ENCODE measurements around the gene RAPGEF1.
A peak's percentile ranks its signal among the peaks of the same experiment; 100 is the strongest.

RAPGEF1 gene

DNA sequence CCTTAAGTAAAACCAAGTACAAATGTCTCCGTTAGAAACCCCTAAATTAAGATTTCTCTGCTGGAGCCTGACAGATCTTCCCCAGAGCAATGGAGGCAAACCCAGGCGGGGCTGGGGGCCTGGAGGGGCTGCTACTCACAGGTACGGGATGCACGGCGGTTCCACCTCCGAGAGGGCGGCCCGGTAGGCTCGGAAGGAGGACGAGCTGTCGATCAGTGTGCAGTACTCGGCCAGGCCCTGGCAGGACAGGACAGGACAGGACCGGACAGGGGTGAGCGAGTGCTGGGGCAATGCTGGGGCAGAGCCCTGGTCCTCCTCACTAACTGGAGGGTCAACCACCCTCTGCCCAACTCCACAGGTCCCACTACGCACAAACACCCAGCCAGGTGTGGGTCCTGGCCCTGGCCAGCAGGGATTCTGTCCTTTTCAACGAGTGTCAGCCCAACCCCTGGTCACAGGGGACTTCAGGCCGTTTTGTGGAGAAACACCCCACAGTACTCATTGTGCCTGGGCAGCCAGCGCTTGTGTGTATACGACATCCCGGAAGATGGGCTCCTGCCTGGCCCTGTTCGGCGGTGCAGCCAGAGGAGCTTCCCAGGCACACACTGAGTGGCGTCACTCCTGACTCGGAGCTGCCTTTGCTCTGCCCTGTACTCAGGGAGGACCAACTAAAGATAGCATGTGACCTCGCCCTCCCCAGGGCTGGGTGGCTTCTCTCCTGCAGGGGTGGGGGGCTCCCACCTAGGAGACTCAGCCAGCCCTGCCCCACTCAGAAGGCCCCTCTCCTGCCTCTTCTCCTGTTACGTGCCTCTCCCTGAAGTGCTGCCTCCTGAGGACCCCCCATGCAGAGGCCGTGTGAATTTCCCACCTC, 157.2 kb downstream of the RAPGEF1 start:
- ChIA-PET POLR2A (no interaction called here), CTCF (no interaction called here)
- 98% methylated on average over 26 of the region's 27 CpGs for WGBS (ENCODE audit: insufficient coverage)
- H3K9me3 ChIP-seq (ENCODE audit: control extremely low read depth in 1 of 5, control insufficient read depth in 4 of 5, insufficient read depth in 2 of 5, low read depth in 1 of 5, low read length in 4 of 5), result no peaks in the 10 kb centered on the region
- no peak overlapping the region for H3K4me3 ChIP-seq (ENCODE audit: control insufficient read depth in 1 of 7, extremely low read depth in 1 of 7, insufficient read depth in 4 of 7, low read depth in 2 of 7, low read length in 6 of 7)
- no peak overlapping the region for H3K27ac ChIP-seq (ENCODE audit: insufficient read depth in 1 of 2, low read depth in 1 of 2, low read length in 2 of 2, poor library complexity in 1 of 2, severe bottlenecking in 2 of 2)
- H3K27me3 ChIP-seq (replicated peaks in 2 of 5; ENCODE audit: control insufficient read depth in 4 of 5, insufficient read depth in 5 of 5, low read length in 4 of 5), result no peaks in the 10 kb centered on the region
- H3K36me3 ChIP-seq (ENCODE audit: control insufficient read depth in 4 of 4, insufficient read depth in 4 of 4, low read length in 3 of 4), result peaks cover 7 to 57% (median 24%) of the 10 kb centered on the region in 4 experiments
- peaks cover 6 to 65% (median 60%) of the 10 kb centered on the region in 4 experiments for H3K4me1 ChIP-seq (ENCODE audit: control extremely low read depth in 1 of 4, control insufficient read depth in 4 of 4, insufficient read depth in 4 of 4, low read length in 3 of 4)
- DNase-seq, result no peak

DNA sequence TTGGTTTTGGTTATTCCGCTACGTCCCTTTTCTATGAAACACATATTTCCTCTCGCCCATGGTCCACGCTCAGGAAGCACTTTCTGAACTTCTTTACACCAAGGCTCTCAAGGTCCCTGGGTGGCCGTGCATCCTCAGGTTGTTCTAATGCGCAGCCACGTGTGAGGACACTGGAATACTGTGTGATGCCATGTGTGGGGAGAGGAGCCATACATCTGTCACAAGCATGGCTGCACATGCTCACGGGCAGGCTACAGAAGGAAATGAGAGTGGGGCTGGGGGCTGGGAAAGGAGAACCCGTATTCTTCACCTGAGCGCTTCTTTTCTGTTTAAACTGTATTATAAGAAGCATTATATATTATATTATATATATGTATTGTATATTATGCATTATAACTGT, 157.8 kb downstream of the RAPGEF1 start:
- peaks cover 6 to 72% (median 66%) of the 10 kb centered on the region in 4 experiments for H3K4me1 ChIP-seq (ENCODE audit: control extremely low read depth in 1 of 4, control insufficient read depth in 4 of 4, insufficient read depth in 4 of 4, low read length in 3 of 4)
- CTCF ChIA-PET, result no interaction called here

DNA sequence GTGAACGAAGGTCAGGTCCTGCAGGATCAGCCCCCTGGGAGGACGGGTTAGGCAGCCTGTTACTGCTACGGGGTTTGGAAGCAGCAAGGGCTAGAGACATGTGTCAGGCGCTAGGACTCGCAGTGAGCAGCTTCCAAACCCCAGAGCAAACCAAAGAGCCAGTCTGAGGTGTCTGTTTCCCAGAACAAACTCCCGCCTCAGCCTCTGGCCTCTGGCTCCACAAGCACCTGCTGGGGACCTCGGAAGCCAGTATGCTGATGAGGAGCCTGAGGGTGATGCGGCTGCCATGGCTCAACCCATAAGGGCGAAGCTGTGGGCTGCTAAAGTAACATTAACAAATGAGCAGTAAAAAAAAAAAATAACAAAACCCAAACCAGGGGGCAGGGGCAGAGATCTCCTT, 159.5 kb downstream of the RAPGEF1 start:
- 96% methylated on average over 6 of the region's 9 CpGs for WGBS (ENCODE audit: insufficient coverage)
- Histone ChIP-seq H3K36me3 (ENCODE audit: control insufficient read depth in 4 of 4, insufficient read depth in 4 of 4, low read length in 3 of 4) (peaks cover 0 to 69% (median 24%) of the 10 kb centered on the region in 4 experiments), H3K4me3 (ENCODE audit: control insufficient read depth in 1 of 7, extremely low read depth in 1 of 7, insufficient read depth in 4 of 7, low read depth in 2 of 7, low read length in 6 of 7) (no peak overlapping the region), H3K27ac (ENCODE audit: insufficient read depth in 1 of 2, low read depth in 1 of 2, low read length in 2 of 2, poor library complexity in 1 of 2, severe bottlenecking in 2 of 2) (no peak overlapping the region), H3K27me3 (replicated peaks in 2 of 5; ENCODE audit: control insufficient read depth in 4 of 5, insufficient read depth in 5 of 5, low read length in 4 of 5) (no peaks in the 10 kb centered on the region), H3K9me3 (ENCODE audit: control extremely low read depth in 1 of 5, control insufficient read depth in 4 of 5, insufficient read depth in 2 of 5, low read depth in 1 of 5, low read length in 4 of 5) (no peaks in the 10 kb centered on the region), H3K4me1 (ENCODE audit: control extremely low read depth in 1 of 4, control insufficient read depth in 4 of 4, insufficient read depth in 4 of 4, low read length in 3 of 4) (peaks cover 6 to 70% (median 62%) of the 10 kb centered on the region in 4 experiments)
- CTCF ChIA-PET, result interaction anchor here (1.0 kb wide), 1 partner anchor 168 kb away, joined by 3 read pairs; no protein-coding TSS in a partner anchor
- no peak for DNase-seq
- POLR2A ChIA-PET, result interaction anchor here (0.6 kb wide), 1 partner anchor 1960 kb away, joined by 3 read pairs; no protein-coding TSS in a partner anchor

More for the DNA sequence above, 157.8 kb downstream of the RAPGEF1 start:
- Histone ChIP-seq H3K4me3 (ENCODE audit: control insufficient read depth in 1 of 7, extremely low read depth in 1 of 7, insufficient read depth in 4 of 7, low read depth in 2 of 7, low read length in 6 of 7) (no peak overlapping the region), H3K36me3 (ENCODE audit: control insufficient read depth in 4 of 4, insufficient read depth in 4 of 4, low read length in 3 of 4) (peaks cover under 1 to 55% (median 21%) of the 10 kb centered on the region in 4 experiments), H3K27ac (ENCODE audit: insufficient read depth in 1 of 2, low read depth in 1 of 2, low read length in 2 of 2, poor library complexity in 1 of 2, severe bottlenecking in 2 of 2) (no peak overlapping the region), H3K27me3 (replicated peaks in 2 of 5; ENCODE audit: control insufficient read depth in 4 of 5, insufficient read depth in 5 of 5, low read length in 4 of 5) (no peaks in the 10 kb centered on the region), H3K9me3 (ENCODE audit: control extremely low read depth in 1 of 5, control insufficient read depth in 4 of 5, insufficient read depth in 2 of 5, low read depth in 1 of 5, low read length in 4 of 5) (no peaks in the 10 kb centered on the region)
- 98% methylated on average over 7 of the region's 10 CpGs for WGBS (ENCODE audit: insufficient coverage)
- POLR2A ChIA-PET, result no interaction called here
- DNase-seq, result no peak

DNA sequence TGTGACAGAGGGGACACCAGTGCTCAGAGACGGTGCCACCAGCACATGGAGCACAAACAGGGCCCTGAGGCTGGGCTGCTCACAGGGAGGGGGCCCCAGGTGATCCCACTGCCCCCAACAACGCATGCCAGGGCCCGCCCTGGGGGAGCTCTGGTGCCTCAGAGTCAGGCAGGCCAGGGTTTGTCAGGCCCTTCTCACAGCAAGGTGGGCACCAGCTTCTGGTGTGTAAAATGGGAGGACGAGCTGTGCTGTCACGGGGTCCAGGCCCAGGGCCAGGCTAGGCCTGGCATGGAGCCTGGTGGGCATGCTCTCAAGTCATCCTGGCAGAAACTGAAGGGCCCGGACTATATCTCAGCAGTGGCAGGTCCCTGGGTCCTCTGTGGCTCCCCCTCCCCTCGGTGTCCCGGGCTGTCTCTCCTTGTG, 160.1 kb downstream of the RAPGEF1 start:
- no peak overlapping the region for H3K27ac ChIP-seq (ENCODE audit: insufficient read depth in 1 of 2, low read depth in 1 of 2, low read length in 2 of 2, poor library complexity in 1 of 2, severe bottlenecking in 2 of 2)
- H3K9me3 ChIP-seq (ENCODE audit: control extremely low read depth in 1 of 5, control insufficient read depth in 4 of 5, insufficient read depth in 2 of 5, low read depth in 1 of 5, low read length in 4 of 5), result no peaks in the 10 kb centered on the region
- CTCF ChIA-PET, result interaction anchor here (1.0 to 1.9 kb wide), 3 partner anchors 45 to 178 kb away, joined by 3 to 7 read pairs (median 4); no protein-coding TSS in a partner anchor
- no peak overlapping the region for H3K4me3 ChIP-seq (ENCODE audit: control insufficient read depth in 1 of 7, extremely low read depth in 1 of 7, insufficient read depth in 4 of 7, low read depth in 2 of 7, low read length in 6 of 7)
- DNase-seq, result no peak
- peaks cover 0 to 73% (median 24%) of the 10 kb centered on the region in 4 experiments for H3K36me3 ChIP-seq (ENCODE audit: control insufficient read depth in 4 of 4, insufficient read depth in 4 of 4, low read length in 3 of 4)
- POLR2A ChIA-PET, result interaction anchor here (0.6 kb wide), 1 partner anchor 1961 kb away, joined by 3 read pairs; no protein-coding TSS in a partner anchor
- peaks cover 2 to 64% (median 56%) of the 10 kb centered on the region in 4 experiments for H3K4me1 ChIP-seq (ENCODE audit: control extremely low read depth in 1 of 4, control insufficient read depth in 4 of 4, insufficient read depth in 4 of 4, low read length in 3 of 4)
- WGBS (ENCODE audit: insufficient coverage), result 85% methylated on average over 8 of the region's 8 CpGs
- no peaks in the 10 kb centered on the region for H3K27me3 ChIP-seq (replicated peaks in 2 of 5; ENCODE audit: control insufficient read depth in 4 of 5, insufficient read depth in 5 of 5, low read length in 4 of 5)

DNA sequence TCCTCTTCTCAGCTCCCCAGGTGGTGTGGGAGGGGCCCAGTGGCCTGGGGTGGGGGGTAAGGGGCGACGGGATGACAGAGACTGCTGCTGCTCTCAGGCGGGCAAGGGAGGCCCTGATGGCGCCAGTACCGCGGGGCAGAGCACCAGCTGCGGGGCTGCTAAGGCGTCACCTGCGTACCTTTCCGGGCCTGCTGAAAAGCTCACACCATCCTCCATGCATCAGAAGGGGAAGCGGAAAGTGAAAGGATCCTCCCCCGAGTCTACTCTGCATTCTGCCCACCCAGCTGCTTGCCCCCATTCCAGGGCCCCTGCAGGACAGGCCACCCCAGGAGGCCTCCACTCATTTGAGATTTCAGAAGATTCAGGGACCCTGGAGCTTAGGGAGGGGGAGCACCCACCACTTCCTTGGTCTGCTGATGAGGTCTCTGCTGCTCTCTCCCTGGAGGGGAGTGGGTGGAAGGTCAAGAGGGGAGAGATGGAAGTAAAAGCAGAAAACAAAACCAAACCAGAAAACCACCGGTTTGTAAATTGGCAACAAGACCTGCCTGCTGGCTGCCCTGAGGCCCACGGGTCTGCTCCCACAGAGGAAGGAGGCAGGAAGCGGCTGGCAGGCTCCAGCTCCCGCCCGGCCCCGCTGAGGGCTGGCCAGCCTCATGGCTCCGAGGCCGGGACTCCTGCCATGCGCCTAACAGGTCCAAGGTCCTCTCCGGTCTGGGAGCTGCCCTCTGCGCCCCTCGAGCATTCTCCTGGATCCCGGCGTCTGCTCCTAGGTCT, 161.0 kb downstream of the RAPGEF1 start:
- H3K4me1 ChIP-seq (ENCODE audit: control extremely low read depth in 1 of 4, control insufficient read depth in 4 of 4, insufficient read depth in 4 of 4, low read length in 3 of 4), result peaks cover 0 to 55% (median 47%) of the 10 kb centered on the region in 4 experiments
- peak overlapping the region; percentile 25 to 66 for H3K27ac ChIP-seq (ENCODE audit: insufficient read depth in 1 of 2, low read depth in 1 of 2, low read length in 2 of 2, poor library complexity in 1 of 2, severe bottlenecking in 2 of 2)
- peak; percentile 51 to 89 (median 83) for DNase-seq
- H3K36me3 ChIP-seq (ENCODE audit: control insufficient read depth in 4 of 4, insufficient read depth in 4 of 4, low read length in 3 of 4), result peaks cover 0 to 66% (median 22%) of the 10 kb centered on the region in 4 experiments
- CTCF ChIA-PET, result interaction anchor here (1.0 to 1.9 kb wide), 6 partner anchors 9 to 178 kb away, joined by 3 to 10 read pairs (median 4); no protein-coding TSS in a partner anchor
- H3K9me3 ChIP-seq (ENCODE audit: control extremely low read depth in 1 of 5, control insufficient read depth in 4 of 5, insufficient read depth in 2 of 5, low read depth in 1 of 5, low read length in 4 of 5), result no peaks in the 10 kb centered on the region
- no peaks in the 10 kb centered on the region for H3K27me3 ChIP-seq (replicated peaks in 2 of 5; ENCODE audit: control insufficient read depth in 4 of 5, insufficient read depth in 5 of 5, low read length in 4 of 5)
- POLR2A ChIA-PET, result no interaction called here
- WGBS (ENCODE audit: insufficient coverage), result 17% methylated on average over 16 of the region's 26 CpGs
- H3K4me3 ChIP-seq (ENCODE audit: control insufficient read depth in 1 of 7, extremely low read depth in 1 of 7, insufficient read depth in 4 of 7, low read depth in 2 of 7, low read length in 6 of 7), result peak overlapping the region in 4 of 7 experiments; percentile 12 to 62 (median 37)

DNA sequence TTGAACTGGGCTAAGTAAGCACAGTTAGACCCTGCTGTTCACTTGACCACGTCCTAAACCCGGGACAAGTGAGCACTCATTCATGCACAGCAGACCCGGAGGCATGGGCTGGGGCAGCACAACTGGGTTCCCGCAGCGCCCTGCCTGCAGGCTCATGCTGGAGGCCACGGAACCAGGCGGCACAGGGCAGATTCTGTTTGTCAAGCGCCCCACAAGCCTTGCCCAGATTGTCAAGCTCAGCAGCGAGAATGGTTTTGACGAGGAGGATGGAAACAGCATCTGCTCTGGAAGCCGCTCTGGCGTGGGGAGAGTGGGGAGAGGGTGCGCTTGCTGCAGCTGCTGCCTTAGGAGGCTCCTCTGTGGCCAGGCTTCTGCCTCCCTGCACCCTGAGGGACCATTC, 161.9 kb downstream of the RAPGEF1 start:
- Histone ChIP-seq H3K9me3 (ENCODE audit: control extremely low read depth in 1 of 5, control insufficient read depth in 4 of 5, insufficient read depth in 2 of 5, low read depth in 1 of 5, low read length in 4 of 5) (no peaks in the 10 kb centered on the region), H3K36me3 (ENCODE audit: control insufficient read depth in 4 of 4, insufficient read depth in 4 of 4, low read length in 3 of 4) (peaks cover 0 to 62% (median 18%) of the 10 kb centered on the region in 4 experiments), H3K4me3 (ENCODE audit: control insufficient read depth in 1 of 7, extremely low read depth in 1 of 7, insufficient read depth in 4 of 7, low read depth in 2 of 7, low read length in 6 of 7) (peak overlapping the region in 2 of 7 experiments; percentile 46 to 62), H3K27ac (ENCODE audit: insufficient read depth in 1 of 2, low read depth in 1 of 2, low read length in 2 of 2, poor library complexity in 1 of 2, severe bottlenecking in 2 of 2) (peak overlapping the region in 1 of 2 experiments; percentile 66), H3K27me3 (replicated peaks in 2 of 5; ENCODE audit: control insufficient read depth in 4 of 5, insufficient read depth in 5 of 5, low read length in 4 of 5) (no peaks in the 10 kb centered on the region), H3K4me1 (ENCODE audit: control extremely low read depth in 1 of 4, control insufficient read depth in 4 of 4, insufficient read depth in 4 of 4, low read length in 3 of 4) (peaks cover 0 to 46% (median 38%) of the 10 kb centered on the region in 4 experiments)
- DNase-seq, result peak in 1 of 3 donors; percentile 24
- ChIA-PET CTCF (interaction anchor here (1.3 to 1.9 kb wide), 4 partner anchors 8 to 162 kb away, joined by 3 to 10 read pairs (median 6); no protein-coding TSS in a partner anchor), POLR2A (no interaction called here)
- WGBS (ENCODE audit: insufficient coverage), result 84% methylated on average over 13 of the region's 13 CpGs

All from common myeloid progenitor, CD34-positive (primary cell).